ENCODE data around the gene SLF2.

The SLF2 gene

DNA sequence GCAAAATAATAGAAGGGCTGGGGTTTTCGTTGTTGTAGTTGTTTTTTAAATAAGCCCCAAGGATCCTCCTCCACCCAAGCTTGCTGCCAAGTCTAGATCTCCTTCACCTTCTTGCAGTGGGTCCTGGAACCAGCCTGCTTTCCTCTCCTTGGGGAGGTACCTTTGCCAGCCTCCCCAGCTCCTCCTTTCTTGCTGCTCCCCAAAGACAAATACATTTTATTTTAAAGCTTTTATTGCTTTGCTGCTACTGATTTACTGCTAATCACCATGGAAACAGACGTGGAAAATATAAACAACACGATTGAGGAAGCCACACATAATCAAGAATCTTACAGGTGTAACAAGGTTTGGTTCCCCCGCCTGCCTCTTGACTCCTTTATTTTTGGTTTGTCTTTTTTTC lies 17.4 kb upstream of the SLF2 start:
- TF ChIP-seq, protein P1, sequence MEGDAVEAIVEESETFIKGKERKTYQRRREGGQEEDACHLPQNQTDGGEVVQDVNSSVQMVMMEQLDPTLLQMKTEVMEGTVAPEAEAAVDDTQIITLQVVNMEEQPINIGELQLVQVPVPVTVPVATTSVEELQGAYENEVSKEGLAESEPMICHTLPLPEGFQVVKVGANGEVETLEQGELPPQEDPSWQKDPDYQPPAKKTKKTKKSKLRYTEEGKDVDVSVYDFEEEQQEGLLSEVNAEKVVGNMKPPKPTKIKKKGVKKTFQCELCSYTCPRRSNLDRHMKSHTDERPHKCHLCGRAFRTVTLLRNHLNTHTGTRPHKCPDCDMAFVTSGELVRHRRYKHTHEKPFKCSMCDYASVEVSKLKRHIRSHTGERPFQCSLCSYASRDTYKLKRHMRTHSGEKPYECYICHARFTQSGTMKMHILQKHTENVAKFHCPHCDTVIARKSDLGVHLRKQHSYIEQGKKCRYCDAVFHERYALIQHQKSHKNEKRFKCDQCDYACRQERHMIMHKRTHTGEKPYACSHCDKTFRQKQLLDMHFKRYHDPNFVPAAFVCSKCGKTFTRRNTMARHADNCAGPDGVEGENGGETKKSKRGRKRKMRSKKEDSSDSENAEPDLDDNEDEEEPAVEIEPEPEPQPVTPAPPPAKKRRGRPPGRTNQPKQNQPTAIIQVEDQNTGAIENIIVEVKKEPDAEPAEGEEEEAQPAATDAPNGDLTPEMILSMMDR (conservative IDR thresholded peaks at IDR 0.05) = no peak
- TF ChIP-seq ZFX (IDR thresholded peaks at IDR 0.05) = no peak
- H3K27ac ChIP-seq = no peak overlapping the region

DNA sequence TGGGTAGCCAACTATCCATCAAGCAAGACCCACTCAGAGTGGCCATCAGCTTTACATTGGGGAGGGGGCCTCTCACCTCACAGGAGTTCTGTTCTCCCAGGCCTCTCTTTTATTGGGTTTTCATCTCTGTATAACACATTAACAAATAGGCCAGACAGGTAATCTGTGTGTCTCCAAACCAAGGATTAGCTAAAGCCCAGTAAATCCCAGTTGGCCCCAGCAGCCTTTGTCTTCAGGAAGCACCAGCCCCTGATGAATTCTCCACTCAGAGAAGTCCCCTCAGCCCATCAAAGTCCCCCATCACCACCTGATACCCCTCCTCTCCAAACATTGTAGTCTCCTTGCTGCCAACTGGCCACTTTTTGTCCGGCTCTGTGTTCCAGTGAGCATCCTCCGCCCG lies 16.9 kb upstream of the SLF2 start:
- TF ChIP-seq, protein P1 (conservative IDR thresholded peaks at IDR 0.05) = no peak
- no peak for TF ChIP-seq ZFX (IDR thresholded peaks at IDR 0.05)
- no peak overlapping the region for H3K27ac ChIP-seq

DNA sequence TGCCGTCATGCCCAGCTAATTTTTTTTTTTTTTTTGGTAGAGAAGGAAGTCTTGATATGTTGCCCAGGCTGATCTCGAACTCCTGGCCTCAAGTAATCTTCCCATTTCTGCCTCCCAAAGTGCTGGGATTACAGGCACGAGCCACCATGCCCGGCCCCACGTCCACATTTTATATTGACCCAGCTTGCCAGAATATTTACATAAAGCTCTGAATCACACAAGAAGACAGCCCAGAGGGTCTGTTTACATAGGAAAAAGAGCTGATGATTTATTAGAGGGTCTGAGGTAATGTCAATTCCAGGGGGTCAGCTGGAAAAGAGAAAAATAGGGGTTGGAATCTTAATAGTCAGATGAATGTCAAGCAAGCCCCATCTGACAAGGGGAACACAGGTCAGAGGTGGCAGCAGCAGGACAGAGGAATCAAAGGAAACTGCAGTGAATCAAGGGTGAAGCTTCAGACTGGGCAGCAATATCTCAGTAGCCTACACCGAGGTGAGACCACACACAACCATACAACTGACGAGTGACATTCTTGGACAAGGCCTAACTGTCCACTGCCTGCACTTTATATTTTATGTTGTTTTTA lies 15.8 kb upstream of the SLF2 start:
- TF ChIP-seq, protein P1 (conservative IDR thresholded peaks at IDR 0.05) = no peak
- TF ChIP-seq ZFX (IDR thresholded peaks at IDR 0.05) = no peak
- H3K27ac ChIP-seq = no peak overlapping the region

DNA sequence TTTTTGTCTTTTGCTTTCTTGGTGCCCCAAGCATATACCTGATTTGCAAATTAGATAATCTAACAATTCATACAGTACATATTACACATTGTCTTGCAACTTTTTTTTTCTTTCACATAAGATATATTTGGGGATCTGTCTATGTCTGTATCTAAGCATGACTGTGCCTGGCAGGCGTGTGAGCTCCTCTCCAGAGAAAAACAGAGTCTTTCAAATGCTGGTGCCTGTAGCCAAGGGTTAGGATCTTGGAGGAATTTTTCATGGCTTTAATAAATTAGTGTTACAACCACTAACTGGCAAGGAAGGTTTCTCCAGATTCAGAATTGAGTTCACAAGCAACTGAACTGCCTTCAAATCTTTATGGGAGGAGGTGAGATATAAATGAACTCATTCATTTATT lies 14.8 kb upstream of the SLF2 start:
- H3K27ac ChIP-seq = no peak overlapping the region

DNA sequence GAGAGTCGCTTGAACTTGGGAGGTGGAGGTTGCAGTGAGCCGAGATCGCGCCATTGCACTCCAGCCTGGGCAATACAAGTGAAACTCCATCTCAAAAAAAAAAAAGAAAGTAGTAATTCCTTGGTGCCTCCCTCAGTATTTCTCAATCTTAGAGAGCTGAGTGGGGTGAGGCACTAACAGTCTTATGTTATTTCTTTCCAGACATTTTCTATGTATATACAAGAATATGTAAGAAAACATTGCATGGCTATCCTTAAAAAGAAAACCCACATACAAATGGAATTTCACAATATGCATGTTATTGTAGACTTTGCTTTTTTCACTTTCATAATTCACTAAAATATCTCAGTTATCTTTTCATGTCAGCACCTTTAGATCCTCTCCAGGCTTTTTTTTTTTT lies 13.6 kb upstream of the SLF2 start:
- H3K27ac ChIP-seq = no peak overlapping the region
- TF ChIP-seq ZFX (IDR thresholded peaks at IDR 0.05) = no peak
- TF ChIP-seq, protein P1 (conservative IDR thresholded peaks at IDR 0.05) = no peak

More for the DNA sequence above, 14.8 kb upstream of the SLF2 start:
- no peak for TF ChIP-seq ZFX (IDR thresholded peaks at IDR 0.05)
- TF ChIP-seq, protein P1 (conservative IDR thresholded peaks at IDR 0.05) = no peak

DNA sequence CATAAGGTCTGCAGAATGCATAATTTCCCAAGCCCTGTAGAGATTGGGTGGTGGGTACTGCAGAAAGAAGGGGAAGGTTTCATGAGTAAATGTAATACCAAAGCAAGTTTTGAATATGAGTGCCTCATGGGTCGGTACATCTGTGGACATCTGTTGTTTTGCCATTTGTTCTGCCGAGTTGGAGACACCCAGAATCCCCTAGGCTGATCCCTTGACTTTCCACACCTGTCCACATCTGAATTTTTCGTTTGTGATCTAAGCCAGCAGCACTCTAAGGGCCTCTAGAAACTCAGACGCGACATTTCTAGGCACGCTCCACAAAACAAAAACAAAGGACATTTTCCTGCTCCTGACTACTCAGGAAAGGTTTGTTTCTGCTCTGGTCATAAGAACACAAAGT lies 11.7 kb upstream of the SLF2 start:
- H3K27ac ChIP-seq = no peak overlapping the region
- TF ChIP-seq, protein P1 (conservative IDR thresholded peaks at IDR 0.05) = no peak

DNA sequence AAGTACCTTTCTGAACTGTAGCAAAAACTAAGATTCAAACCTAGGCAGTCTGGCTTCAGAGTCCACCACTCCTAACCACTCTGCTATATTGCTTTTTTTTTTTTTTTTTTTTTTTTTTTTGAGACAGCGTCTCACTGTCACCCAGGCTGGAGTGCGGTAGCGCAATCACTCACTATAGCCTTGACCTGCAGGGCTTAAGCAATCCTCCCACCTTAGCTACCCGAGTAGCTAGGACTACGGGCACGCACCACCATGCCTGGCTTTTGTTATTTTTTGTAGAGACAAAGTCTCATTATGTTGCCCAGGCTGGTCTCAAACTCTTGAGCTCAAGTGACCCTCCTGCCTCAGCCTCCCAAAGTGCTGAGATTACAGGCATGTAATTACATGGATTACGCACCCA lies 10.1 kb upstream of the SLF2 start:
- no peak overlapping the region for H3K27ac ChIP-seq
- TF ChIP-seq, protein P1 (conservative IDR thresholded peaks at IDR 0.05) = no peak
- TF ChIP-seq ZFX (IDR thresholded peaks at IDR 0.05) = no peak

All from C4-2B (cell line).